PC-9 (cell line): Measurements from ENCODE around the gene ZNF217. TPM values are rescaled to one million over a fixed set of nuclear protein-coding genes. Genes with fewer than 3 reads are reported as not detected.
"Not testable (repeated sequence)": the region's sequence is repeated elsewhere in the genome, so short reads cannot be mapped to it uniquely, and the experiment has no call there.

Experiments
- BruUV-seq: library from RNA; stranded (reverse); fragments of 400-500 nt; replicated peaks from 2 replicates; lab custom pipeline; 2021; lab: Mats Ljungman, UMichigan
- CTCF ChIA-PET: fragments of 300-600 bp; sonication (Branson Sonifier 250); formaldehyde crosslinking; loops from one replicate; lab custom pipeline; 2022; ENCODE audit warnings: antibody characterized with exemption; lab: Charles Lee
- POLR2A ChIA-PET: fragments of 300-600 bp; sonication (Branson Sonifier 250); formaldehyde crosslinking; loops from one replicate; lab custom pipeline; 2022; ENCODE audit warnings: antibody characterized with exemption; ENCODE audit not compliant: unreplicated experiment; lab: Charles Lee
- DNase-seq, 2 experiments: peaks; one replicate each; pipeline versions ENCODE4 v3.0.0 to v3.0.0-alpha.2; 2015 to 2022; ENCODE audit warnings: mixed read lengths in 1 of 2
- H2AFZ ChIP-seq: fragments of 200-600 bp; sonication (generic); 2 replicates; pipeline ENCODE4 v1.8.1; 2017; ENCODE audit warnings: antibody characterized with exemption
- H3F3A ChIP-seq: fragments of 200-600 bp; sonication (generic); 2 replicates; pipeline ENCODE4 v1.8.1; 2017; ENCODE audit warnings: antibody characterized with exemption, mild to moderate bottlenecking, low read depth; ENCODE audit not compliant: insufficient read depth
- H3K27ac ChIP-seq: fragments of 200-600 bp; sonication (generic); 2 replicates; pipeline ENCODE4 v1.6.1; 2016; ENCODE audit warnings: mixed run types
- H3K27me3 ChIP-seq: fragments of 200-600 bp; sonication (generic); 2 replicates; pipeline ENCODE4 v1.6.1; 2016; ENCODE audit warnings: low read depth, mixed run types; ENCODE audit not compliant: insufficient read depth
- H3K36me3 ChIP-seq: fragments of 200-600 bp; sonication (generic); 2 replicates; pipeline ENCODE4 v1.6.1; 2016; ENCODE audit warnings: low read depth, mixed run types
- H3K4me1 ChIP-seq: fragments of 200-600 bp; sonication (generic); replicated peaks from 2 replicates; pipeline ENCODE4 v1.6.1; 2016; ENCODE audit warnings: mixed run types; ENCODE audit not compliant: insufficient read depth
- H3K4me2 ChIP-seq: fragments of 200-600 bp; sonication (generic); 2 replicates; pipeline ENCODE4 v1.6.1; 2017; ENCODE audit warnings: mixed run types
- H3K4me3 ChIP-seq: fragments of 200-600 bp; sonication (generic); 2 replicates; pipeline ENCODE4 v1.6.1; 2016; ENCODE audit warnings: mixed run types
- H3K79me2 ChIP-seq: fragments of 200-600 bp; sonication (generic); 2 replicates; pipeline ENCODE4 v1.6.1; 2017; ENCODE audit warnings: low read depth, mixed run types
- H3K9me2 ChIP-seq: fragments of 200-600 bp; sonication (generic); 2 replicates; pipeline ENCODE4 v1.8.1; 2017; ENCODE audit warnings: mild to moderate bottlenecking; ENCODE audit not compliant: insufficient read depth
- H3K9me3 ChIP-seq: fragments of 200-600 bp; sonication (generic); 2 replicates; pipeline ENCODE4 v1.8.1; 2016; ENCODE audit warnings: low read depth; ENCODE audit not compliant: insufficient read depth
- H4K20me1 ChIP-seq: fragments of 200-600 bp; sonication (generic); 2 replicates; pipeline ENCODE4 v1.8.1; 2017; ENCODE audit not compliant: insufficient read depth
- EZH2 ChIP-seq: fragments of 200-600 bp; sonication (generic); IDR thresholded peaks from 2 replicates; pipeline ENCODE4 v1.8.0; 2017; ENCODE audit warnings: antibody characterized with exemption, low read depth
- intact Hi-C: fragments of 100-400 bp; cut with micrococcal nuclease; formaldehyde crosslinking; loops from one replicate; pipeline ENCODE4 v1.10.0; 2022; ENCODE audit not compliant: unreplicated experiment
- total RNA-seq: library from RNA; stranded (reverse); gene quantifications from 2 replicates; pipeline ENCODE4 v1.2.3, GENCODE V29; 2021
- TF ChIP-seq, protein P1 (sequence below): fragments of 200-600 bp; sonication (generic); conservative IDR thresholded peaks from 2 replicates; pipeline ENCODE4 v1.6.1; 2017; ENCODE audit warnings: mixed run types, antibody characterized with exemption, mild to moderate bottlenecking, moderate library complexity

The ZNF217 gene
- total RNA-seq, 1 experiment from 2014 or later = 63.8 TPM

DNA sequence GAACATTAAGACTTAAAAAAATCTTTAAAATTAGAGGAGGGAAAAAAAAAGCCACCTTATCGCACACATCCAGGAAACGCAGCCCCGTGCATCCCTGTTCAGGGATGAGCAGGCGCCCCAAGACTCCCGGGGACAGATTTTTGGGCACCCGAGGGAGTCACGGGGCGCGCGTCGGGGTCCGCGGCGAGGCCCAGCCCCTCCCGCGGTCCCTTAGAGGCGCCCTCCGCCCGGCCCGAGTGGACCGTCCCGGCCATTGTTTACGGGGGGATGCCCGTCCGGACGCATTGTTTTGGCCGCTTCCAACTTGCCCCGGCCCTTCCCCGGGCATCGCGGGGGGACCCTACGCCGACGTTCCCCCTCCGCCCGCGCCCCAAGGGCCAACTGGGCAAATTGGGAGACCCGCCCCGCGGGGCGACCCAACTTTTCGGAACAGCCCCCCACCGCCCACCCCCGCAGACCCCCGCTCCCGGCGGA is 610 bp downstream of the ZNF217 start:
- Histone ChIP-seq H3K27me3 (no peaks in the 10 kb centered on the region), H3K9me3 (no peaks in the 10 kb centered on the region), H3K79me2 (peaks cover 81% of the 10 kb centered on the region), H4K20me1 (no peaks in the 10 kb centered on the region), H3F3A (peaks cover 34% of the 10 kb centered on the region), H3K4me3 (peak overlapping the region; percentile 99), H3K27ac (peak overlapping the region; percentile 98), H3K4me1 (peaks cover 59% of the 10 kb centered on the region), H2AFZ (no peak overlapping the region), H3K36me3 (0 out of 2 replicates have a peak, but pooled peaks cover 3% of the 10 kb centered on the region), H3K9me2 (no peaks in the 10 kb centered on the region), H3K4me2 (peak overlapping the region; percentile 94)
- intact Hi-C loops = loop anchor here (2.0 to 5.0 kb wide), 3 partner anchors 146 to 324 kb away; no protein-coding TSS in a partner anchor
- TSS peak; percentile 58 for BruUV-seq
- TF ChIP-seq, protein P1, sequence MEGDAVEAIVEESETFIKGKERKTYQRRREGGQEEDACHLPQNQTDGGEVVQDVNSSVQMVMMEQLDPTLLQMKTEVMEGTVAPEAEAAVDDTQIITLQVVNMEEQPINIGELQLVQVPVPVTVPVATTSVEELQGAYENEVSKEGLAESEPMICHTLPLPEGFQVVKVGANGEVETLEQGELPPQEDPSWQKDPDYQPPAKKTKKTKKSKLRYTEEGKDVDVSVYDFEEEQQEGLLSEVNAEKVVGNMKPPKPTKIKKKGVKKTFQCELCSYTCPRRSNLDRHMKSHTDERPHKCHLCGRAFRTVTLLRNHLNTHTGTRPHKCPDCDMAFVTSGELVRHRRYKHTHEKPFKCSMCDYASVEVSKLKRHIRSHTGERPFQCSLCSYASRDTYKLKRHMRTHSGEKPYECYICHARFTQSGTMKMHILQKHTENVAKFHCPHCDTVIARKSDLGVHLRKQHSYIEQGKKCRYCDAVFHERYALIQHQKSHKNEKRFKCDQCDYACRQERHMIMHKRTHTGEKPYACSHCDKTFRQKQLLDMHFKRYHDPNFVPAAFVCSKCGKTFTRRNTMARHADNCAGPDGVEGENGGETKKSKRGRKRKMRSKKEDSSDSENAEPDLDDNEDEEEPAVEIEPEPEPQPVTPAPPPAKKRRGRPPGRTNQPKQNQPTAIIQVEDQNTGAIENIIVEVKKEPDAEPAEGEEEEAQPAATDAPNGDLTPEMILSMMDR = no peak
- no peak for TF ChIP-seq EZH2
- POLR2A ChIA-PET = interaction anchor here (0.6 to 1.3 kb wide), 2 partner anchors 17 to 143 kb away, joined by 11 read pairs; no protein-coding TSS in a partner anchor
- DNase-seq = no peak
- CTCF ChIA-PET = no interaction called here

DNA sequence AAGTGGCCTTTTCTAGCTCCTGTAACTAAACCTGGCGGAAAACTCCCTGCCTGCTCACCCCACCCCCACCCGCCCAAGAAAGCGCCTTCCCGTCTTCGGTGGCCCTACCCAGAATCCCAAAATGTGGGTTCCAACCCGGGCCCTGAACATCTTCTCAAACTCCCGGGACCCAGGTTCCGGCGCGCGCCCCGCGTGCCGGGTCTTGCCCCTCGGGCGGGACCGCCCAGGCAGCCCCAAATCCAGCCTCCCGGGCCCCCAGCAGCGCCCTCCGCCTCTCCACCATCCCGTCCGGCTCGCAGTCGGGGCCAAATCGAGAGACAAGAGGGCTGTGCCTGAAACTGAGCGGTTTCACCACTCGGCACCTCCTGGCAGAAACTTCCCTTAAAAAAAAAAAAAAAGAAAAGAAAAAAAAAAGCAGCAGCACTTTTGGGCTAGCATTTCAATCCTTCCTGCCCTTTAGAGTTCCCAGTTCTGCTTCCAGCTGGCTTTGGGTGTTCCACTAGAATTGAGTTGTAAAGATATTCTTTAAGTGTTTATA is 1.1 kb downstream of the ZNF217 start:
- Histone ChIP-seq H3K4me2 (peak overlapping the region; percentile 94), H3K4me3 (peak overlapping the region; percentile 99), H3K27ac (peak overlapping the region; percentile 98), H3K79me2 (peaks cover 82% of the 10 kb centered on the region), H3K4me1 (peaks cover 59% of the 10 kb centered on the region), H3F3A (peaks cover 31% of the 10 kb centered on the region)
- BruUV-seq, H4K20me1 ChIP-seq, H3K27me3 ChIP-seq, H2AFZ ChIP-seq, H3K9me3 ChIP-seq, CTCF ChIA-PET, H3K9me2 ChIP-seq, H3K36me3 ChIP-seq: not testable (repeated sequence)
- DNase-seq = peak; percentile 37 to 52
- POLR2A ChIA-PET = interaction anchor here (0.7 kb wide), 1 partner anchor 155 kb away, joined by 4 read pairs; no protein-coding TSS in a partner anchor
- intact Hi-C loops = loop anchor here (2.0 to 5.0 kb wide), 3 partner anchors 146 to 325 kb away; no protein-coding TSS in a partner anchor

DNA sequence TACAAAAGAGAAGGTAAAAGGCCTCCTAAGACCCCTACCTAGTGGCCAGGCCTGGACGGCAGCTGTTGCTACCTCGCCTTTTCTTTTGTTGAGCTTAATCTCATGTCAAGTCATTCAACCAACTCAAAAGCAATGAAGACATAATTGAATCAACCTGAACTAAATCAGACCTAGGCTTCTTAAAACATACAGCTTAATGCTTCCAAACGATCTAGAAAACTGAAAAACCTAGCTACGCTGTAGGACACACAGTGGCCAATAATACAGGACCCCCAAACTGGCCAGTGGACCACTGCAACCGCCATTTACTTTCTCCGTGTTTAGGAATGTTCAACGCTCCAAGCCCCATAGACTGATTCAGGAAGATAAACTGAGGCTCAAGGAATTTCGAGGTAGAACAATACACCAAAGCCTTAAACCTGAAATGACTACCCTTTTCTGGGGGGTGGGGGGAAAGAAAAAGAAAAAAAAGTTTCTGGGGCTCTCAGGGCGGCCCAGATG is 1.6 kb downstream of the ZNF217 start:
- H3K79me2 ChIP-seq = peaks cover 85% of the 10 kb centered on the region
- H4K20me1 ChIP-seq, H3K9me2 ChIP-seq, H2AFZ ChIP-seq, DNase-seq, H3K27me3 ChIP-seq, H3K36me3 ChIP-seq, CTCF ChIA-PET, BruUV-seq, H3K9me3 ChIP-seq: not testable (repeated sequence)
- POLR2A ChIA-PET = interaction anchor here (0.6 to 0.7 kb wide), 3 partner anchors 156 to 674 kb away, joined by 4 to 14 read pairs (median 6); no protein-coding TSS in a partner anchor
- intact Hi-C loops = loop anchor here (2.0 to 5.0 kb wide), 3 partner anchors 147 to 325 kb away; no protein-coding TSS in a partner anchor
- peaks cover 59% of the 10 kb centered on the region for H3K4me1 ChIP-seq
- H3K4me3 ChIP-seq = peak overlapping the region; percentile 99
- peak overlapping the region; percentile 94 for H3K4me2 ChIP-seq
- peak overlapping the region; percentile 98 for H3K27ac ChIP-seq
- peaks cover 27% of the 10 kb centered on the region for H3F3A ChIP-seq

DNA sequence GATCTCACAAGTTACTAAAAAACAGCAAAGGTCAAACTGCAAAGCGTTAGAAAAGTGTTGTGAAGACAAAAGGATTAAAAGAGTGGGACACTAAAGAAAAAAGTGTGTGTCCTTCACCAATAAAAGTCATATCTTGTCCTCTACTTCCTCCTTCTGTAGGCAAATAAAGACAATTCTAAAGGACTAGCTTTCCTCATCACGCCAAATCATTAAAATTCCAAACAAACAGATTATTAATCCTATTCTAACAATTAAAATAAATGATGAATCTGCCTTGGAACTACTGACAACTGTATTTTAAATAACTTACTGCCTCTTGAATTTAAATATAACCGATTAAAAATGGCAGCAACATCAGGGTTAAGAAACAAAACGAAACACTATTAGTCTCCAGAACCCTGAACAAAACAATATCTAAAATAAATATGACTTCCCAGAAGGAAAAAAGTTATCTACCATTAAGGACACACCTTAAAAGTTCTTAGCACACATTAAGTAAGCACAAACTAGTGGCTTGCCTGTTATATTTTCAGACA is 2.4 kb downstream of the ZNF217 start:
- H2AFZ ChIP-seq, H3K9me2 ChIP-seq, BruUV-seq, H4K20me1 ChIP-seq, H3K9me3 ChIP-seq, H3K27me3 ChIP-seq, CTCF ChIA-PET, DNase-seq: not testable (repeated sequence)
- peaks cover 22% of the 10 kb centered on the region for H3F3A ChIP-seq
- H3K27ac ChIP-seq = peak overlapping the region; percentile 98
- POLR2A ChIA-PET = interaction anchor here (0.6 kb wide), 1 partner anchor 675 kb away, joined by 6 read pairs; no protein-coding TSS in a partner anchor
- peaks cover 85% of the 10 kb centered on the region for H3K79me2 ChIP-seq
- peaks cover 59% of the 10 kb centered on the region for H3K4me1 ChIP-seq
- peaks cover 13% of the 10 kb centered on the region for H3K36me3 ChIP-seq
- H3K4me3 ChIP-seq = peak overlapping the region; percentile 99
- intact Hi-C loops = loop anchor here (5.0 kb wide), 2 partner anchors 276 to 326 kb away; no protein-coding TSS in a partner anchor
- peak overlapping the region; percentile 94 for H3K4me2 ChIP-seq

DNA sequence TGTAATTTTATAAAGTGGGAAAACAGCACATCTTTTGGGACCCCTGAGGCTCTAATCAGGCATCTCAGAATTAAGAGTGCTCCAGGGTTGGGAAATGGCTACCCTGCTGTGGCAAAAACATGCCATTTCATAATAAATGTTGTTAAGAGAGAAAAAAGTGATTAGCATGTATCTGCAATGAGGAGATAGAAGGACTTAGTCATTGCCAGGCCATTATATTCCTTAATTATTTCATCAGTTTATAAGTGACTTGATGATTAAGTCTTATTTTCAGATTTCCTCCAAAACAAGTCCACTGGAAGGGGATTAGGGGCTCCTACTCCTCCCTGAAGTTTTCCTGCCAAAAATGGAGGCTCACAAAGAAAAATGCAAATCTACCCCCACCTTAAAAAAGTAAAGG is 3.0 kb downstream of the ZNF217 start:
- BruUV-seq, H3K9me3 ChIP-seq, DNase-seq, H3K9me2 ChIP-seq, H4K20me1 ChIP-seq, H3K27me3 ChIP-seq, H2AFZ ChIP-seq, CTCF ChIA-PET: not testable (repeated sequence)
- H3K36me3 ChIP-seq = peaks cover 18% of the 10 kb centered on the region
- peak overlapping the region; percentile 99 for H3K4me3 ChIP-seq
- peaks cover 17% of the 10 kb centered on the region for H3F3A ChIP-seq
- H3K4me1 ChIP-seq = peaks cover 59% of the 10 kb centered on the region
- H3K27ac ChIP-seq = peak overlapping the region; percentile 98
- POLR2A ChIA-PET = interaction anchor here (0.7 kb wide), 1 partner anchor 309 kb away, joined by 5 read pairs; no protein-coding TSS in a partner anchor
- H3K4me2 ChIP-seq = peak overlapping the region; percentile 94
- peaks cover 85% of the 10 kb centered on the region for H3K79me2 ChIP-seq
- intact Hi-C loops = loop anchor here (5.0 kb wide), 2 partner anchors 277 to 327 kb away; no protein-coding TSS in a partner anchor

DNA sequence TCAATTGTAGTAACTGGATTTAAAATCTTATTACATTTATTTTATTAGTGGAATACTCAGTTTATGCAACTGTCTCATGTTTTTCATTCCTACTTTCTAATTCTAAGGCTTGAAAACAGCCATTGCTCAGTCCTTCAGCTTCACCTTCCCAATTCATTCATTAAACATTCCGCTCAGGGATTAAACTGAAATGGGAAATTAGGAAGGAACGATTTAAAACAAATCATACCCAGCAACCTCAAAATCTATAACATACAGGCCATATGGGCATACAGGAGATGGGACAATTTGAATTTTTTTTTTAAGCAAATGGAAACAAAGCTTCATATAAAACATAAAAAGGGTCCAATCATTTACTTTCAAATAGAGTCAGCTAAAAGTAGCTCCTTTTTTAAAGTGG is 3.5 kb downstream of the ZNF217 start:
- Histone ChIP-seq H3F3A (peaks cover 20% of the 10 kb centered on the region), H3K4me2 (peak overlapping the region; percentile 94), H3K4me3 (peak overlapping the region; percentile 99), H3K79me2 (peaks cover 86% of the 10 kb centered on the region), H3K27ac (peak overlapping the region; percentile 98), H3K4me1 (peaks cover 59% of the 10 kb centered on the region), H3K36me3 (peaks cover 23% of the 10 kb centered on the region)
- DNase-seq, H3K9me3 ChIP-seq, H2AFZ ChIP-seq, H4K20me1 ChIP-seq, BruUV-seq, H3K27me3 ChIP-seq, CTCF ChIA-PET, H3K9me2 ChIP-seq: not testable (repeated sequence)
- POLR2A ChIA-PET = interaction anchor here (0.6 to 0.7 kb wide), 2 partner anchors 10 to 310 kb away, joined by 3 to 5 read pairs; no protein-coding TSS in a partner anchor
- intact Hi-C loops = loop anchor here (5.0 kb wide), 2 partner anchors 277 to 327 kb away; no protein-coding TSS in a partner anchor
